Astrocyte of the spinal cord (primary cell): ENCODE data around the gene BMP7.

ENCODE experiments used
- DNase-seq: peaks from one replicate; pipeline ENCODE4 v3.0.0; 2011; ENCODE audit warnings: low read depth, low spot score
- H3K4me3 ChIP-seq: 2 replicates; pipeline ENCODE4 v1.5.1; 2011; ENCODE audit warnings: low read depth, mild to moderate bottlenecking, low read length, moderate library complexity
- CTCF ChIP-seq: IDR thresholded peaks from 2 replicates; pipeline ENCODE4 v1.5.1; 2012; ENCODE audit warnings: low read depth, mild to moderate bottlenecking, low read length, inconsistent platforms
- in situ Hi-C: cut with HindIII; loops from 2 replicates; pipeline ENCODE4 v1.10.0; 2017; ENCODE audit warnings: low sequenced_read_pairs

The BMP7 gene

GRCh38 chr20:57140416-57140965 is 126.0 kb downstream of the BMP7 start:
- no peak overlapping the region for H3K4me3 ChIP-seq
- in situ Hi-C loops = no loop called here
- no peak for DNase-seq
- no peak for TF ChIP-seq CTCF

- H3K4me3 ChIP-seq = no peak overlapping the region
- TF ChIP-seq CTCF = no peak
- no peak for DNase-seq
- in situ Hi-C loops = no loop called here
Measured at GRCh38 chr20:57139342-57140093, 126.9 kb downstream of the BMP7 start.

GRCh38 chr20:57138198-57138995 is 128.0 kb downstream of the BMP7 start:
- DNase-seq = no peak
- in situ Hi-C loops = no loop called here
- TF ChIP-seq CTCF = no peak
- no peak overlapping the region for H3K4me3 ChIP-seq

- DNase-seq = no peak
- TF ChIP-seq CTCF = no peak
- in situ Hi-C loops = no loop called here
Measured at GRCh38 chr20:57137676-57138075, 128.8 kb downstream of the BMP7 start.

GRCh38 chr20:57136734-57137133 is 129.7 kb downstream of the BMP7 start:
- DNase-seq = no peak
- TF ChIP-seq CTCF = no peak
- in situ Hi-C loops = no loop called here
- H3K4me3 ChIP-seq = no peak overlapping the region

More at GRCh38 chr20:57137676-57138075, 128.8 kb downstream of the BMP7 start:
- no peak overlapping the region for H3K4me3 ChIP-seq

- in situ Hi-C loops = no loop called here
- no peak for TF ChIP-seq CTCF
- no peak overlapping the region for H3K4me3 ChIP-seq
- DNase-seq = no peak
Measured at GRCh38 chr20:57135875-57136274, 130.6 kb downstream of the BMP7 start.
